ENCODE results near the gene SFTPB.
A peak's percentile ranks its signal among the peaks of the same experiment; 100 is the strongest.
"Not testable (repeated sequence)": the region's sequence is repeated elsewhere in the genome, so short reads cannot be mapped to it uniquely, and the experiment has no call there.

The SFTPB gene

GRCh38 chr2:85655961-85656417, 12.0 kb downstream of the SFTPB start:
- no peak for DNase-seq (ENCODE audit: low spot score)

GRCh38 chr2:85653996-85654395, 14.0 kb downstream of the SFTPB start:
- no peak for DNase-seq (ENCODE audit: low spot score)

- DNase-seq (ENCODE audit: low spot score): no peak
Observed at GRCh38 chr2:85652056-85652455, 15.9 kb downstream of the SFTPB start.

GRCh38 chr2:85651097-85651496, 16.9 kb downstream of the SFTPB start:
- DNase-seq (ENCODE audit: low spot score): no peak

- no peak for DNase-seq (ENCODE audit: low spot score)
Observed at GRCh38 chr2:85650456-85650855, 17.5 kb downstream of the SFTPB start.

GRCh38 chr2:85649201-85650190, 18.5 kb downstream of the SFTPB start:
- no peak for DNase-seq (ENCODE audit: low spot score)

GRCh38 chr2:85648619-85649018, 19.4 kb downstream of the SFTPB start:
- peak; percentile 65 for DNase-seq (ENCODE audit: low spot score)

- no peak for DNase-seq (ENCODE audit: low spot score)
Observed at GRCh38 chr2:85647823-85648526, 20.0 kb downstream of the SFTPB start.

GRCh38 chr2:85646166-85646565, 21.8 kb downstream of the SFTPB start:
- DNase-seq (ENCODE audit: low spot score): no peak

GRCh38 chr2:85644909-85645308, 23.1 kb downstream of the SFTPB start:
- DNase-seq (ENCODE audit: low spot score): no peak

- DNase-seq (ENCODE audit: low spot score): no peak
Observed at GRCh38 chr2:85642725-85643124, 25.3 kb downstream of the SFTPB start.

- no peak for DNase-seq (ENCODE audit: low spot score)
Observed at GRCh38 chr2:85635636-85636035, 32.4 kb downstream of the SFTPB start.

- no peak for DNase-seq (ENCODE audit: low spot score)
Observed at GRCh38 chr2:85635011-85635410, 33.0 kb downstream of the SFTPB start.

- no peak for DNase-seq (ENCODE audit: low spot score)
Observed at GRCh38 chr2:85631316-85631715, 36.7 kb downstream of the SFTPB start.

- no peak for DNase-seq (ENCODE audit: low spot score)
Observed at GRCh38 chr2:85628658-85629057, 39.3 kb downstream of the SFTPB start.

- no peak for DNase-seq (ENCODE audit: low spot score)
Observed at GRCh38 chr2:85623991-85624390, 44.0 kb downstream of the SFTPB start.

- no peak for DNase-seq (ENCODE audit: low spot score)
Observed at GRCh38 chr2:85621338-85621737, 46.7 kb downstream of the SFTPB start.

- DNase-seq (ENCODE audit: low spot score): no peak
Observed at GRCh38 chr2:85619617-85620016, 48.4 kb downstream of the SFTPB start.

GRCh38 chr2:85617723-85618122, 50.3 kb downstream of the SFTPB start:
- DNase-seq (ENCODE audit: low spot score): not testable (repeated sequence)

- no peak for DNase-seq (ENCODE audit: low spot score)
Observed at GRCh38 chr2:85615413-85615728, 52.6 kb downstream of the SFTPB start.

- not testable (repeated sequence) for DNase-seq (ENCODE audit: low spot score)
Observed at GRCh38 chr2:85614757-85615156, 53.2 kb downstream of the SFTPB start.

GRCh38 chr2:85613717-85614515, 54.1 kb downstream of the SFTPB start:
- no peak for DNase-seq (ENCODE audit: low spot score)
